Pons (tissue), 1 donor: Measurements from ENCODE around the gene KRTAP24-1.

Experiments
- DNase-seq: peaks from one replicate; pipeline ENCODE4 v3.0.0-alpha.2; 2016; ENCODE audit warnings: low spot score

KRTAP24-1 gene

DNA sequence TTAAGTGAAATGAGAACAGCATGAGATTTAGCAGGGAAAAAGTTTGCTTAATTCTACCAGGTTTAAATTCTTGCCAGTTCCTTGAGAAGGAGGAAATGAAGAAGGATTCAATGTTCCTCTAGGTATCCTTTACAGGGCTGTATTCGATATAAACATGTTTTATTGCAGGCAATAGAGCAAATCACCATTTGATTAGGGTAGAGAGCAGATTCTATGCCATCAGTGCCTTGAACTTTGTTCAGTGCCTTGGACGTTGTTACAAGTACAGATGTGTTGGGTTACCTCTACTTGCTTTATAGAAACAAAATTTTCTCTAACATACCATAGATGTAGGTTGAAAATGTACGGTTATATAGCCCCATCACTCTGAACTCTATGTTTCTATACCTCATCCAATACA, 48.7 kb downstream of the KRTAP24-1 start:
- DNase-seq: no peak

DNA sequence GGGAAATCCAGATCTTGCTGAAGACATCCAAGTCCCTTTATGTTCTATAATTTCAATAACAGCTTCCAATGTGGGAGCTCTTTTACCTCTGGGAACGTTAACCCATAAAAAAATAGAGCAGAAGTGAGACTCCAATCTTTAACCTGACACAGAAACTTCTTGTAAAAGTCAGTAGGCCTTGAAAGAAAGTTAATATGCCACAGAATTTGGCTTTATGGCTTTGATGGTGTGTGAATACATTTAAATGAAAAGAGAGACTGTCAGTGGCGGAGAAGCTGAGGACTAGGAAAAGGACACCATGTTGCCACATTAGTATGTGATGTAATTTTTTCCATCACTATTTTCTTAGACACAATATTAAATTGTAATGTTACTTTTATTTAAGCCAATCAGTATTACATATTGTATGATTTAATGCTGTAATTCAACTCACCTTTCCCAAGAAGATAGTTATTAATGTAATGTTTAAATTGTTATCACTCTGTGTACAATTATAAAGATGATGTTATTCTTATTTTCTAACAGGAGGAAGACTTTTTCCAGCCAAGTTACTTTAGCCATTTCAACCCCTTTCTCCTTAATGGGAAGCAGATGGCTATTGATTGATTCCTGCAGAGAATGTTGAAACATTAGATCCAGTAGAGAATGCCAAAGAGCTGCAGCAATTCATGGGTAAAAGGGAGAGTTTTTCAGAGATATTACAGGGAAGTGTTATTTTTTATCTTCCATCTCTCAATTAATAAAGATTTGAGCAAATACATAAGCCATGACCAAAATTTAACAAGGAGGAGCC, 49.3 kb downstream of the KRTAP24-1 start:
- DNase-seq: no peak

DNA sequence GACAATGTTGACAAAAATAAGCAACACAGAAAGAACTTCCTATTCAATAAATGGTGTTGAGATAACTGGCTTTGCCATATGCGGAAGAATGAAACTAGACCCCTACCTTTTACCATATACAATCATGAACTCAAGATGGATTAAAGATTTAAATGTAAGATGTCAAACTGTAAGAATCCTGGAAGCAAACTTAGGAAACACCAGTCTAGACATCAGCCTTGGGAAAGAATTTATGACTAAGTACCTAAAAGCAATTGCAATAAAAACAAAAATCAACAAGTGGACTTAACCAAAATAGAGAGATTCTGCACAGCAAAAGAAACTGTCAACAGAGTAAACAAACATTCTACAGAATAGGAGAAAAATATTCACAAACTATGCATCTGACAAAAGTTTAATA, 50.7 kb downstream of the KRTAP24-1 start:
- DNase-seq: no peak
